Measurements from ENCODE around the gene FLVCR2.

Gene FLVCR2

GRCh38 chr14:75630695-75631452 is 52.5 kb downstream of the FLVCR2 start:
- Histone ChIP-seq H3K4me3 (replicated peaks; ENCODE audit: insufficient read depth, low read length) (no peak overlapping the region), H3K27me3 (ENCODE audit: insufficient read depth, poor library complexity, severe bottlenecking) (no peaks in the 10 kb centered on the region), H3K27ac (replicated peaks) (no peak overlapping the region)
- DNase-seq (ENCODE audit: low read depth in 1 of 2, low spot score in 1 of 2) = no peak
- TF ChIP-seq GABPA (IDR thresholded peaks at IDR 0.05; ENCODE audit: low read depth) = no peak
- TF ChIP-seq REST (IDR thresholded peaks at IDR 0.05; ENCODE audit: insufficient replicate concordance, low read depth) = no peak
- TF ChIP-seq POLR2AphosphoS5 (IDR thresholded peaks at IDR 0.05; ENCODE audit: low read depth) = no peak
- TF ChIP-seq SPI1 (IDR thresholded peaks at IDR 0.05; ENCODE audit: borderline replicate concordance, low read depth) = no peak
- TF ChIP-seq CTCF (IDR thresholded peaks at IDR 0.05; ENCODE audit: insufficient read depth, low read length) = no peak

GRCh38 chr14:75631453-75631831 is 53.0 kb downstream of the FLVCR2 start:
- DNase-seq (ENCODE audit: low read depth in 1 of 2, low spot score in 1 of 2) = no peak
- H3K27ac ChIP-seq (replicated peaks) = no peak overlapping the region
- TF ChIP-seq CTCF (IDR thresholded peaks at IDR 0.05; ENCODE audit: insufficient read depth, low read length) = no peak
- no peak for TF ChIP-seq REST (IDR thresholded peaks at IDR 0.05; ENCODE audit: insufficient replicate concordance, low read depth)
- no peak for TF ChIP-seq SPI1 (IDR thresholded peaks at IDR 0.05; ENCODE audit: borderline replicate concordance, low read depth)
- no peak for TF ChIP-seq POLR2AphosphoS5 (IDR thresholded peaks at IDR 0.05; ENCODE audit: low read depth)
- TF ChIP-seq GABPA (IDR thresholded peaks at IDR 0.05; ENCODE audit: low read depth) = no peak
- no peak overlapping the region for H3K4me3 ChIP-seq (replicated peaks; ENCODE audit: insufficient read depth, low read length)
- H3K27me3 ChIP-seq (ENCODE audit: insufficient read depth, poor library complexity, severe bottlenecking) = no peaks in the 10 kb centered on the region

GRCh38 chr14:75634848-75635247 is 56.4 kb downstream of the FLVCR2 start:
- Histone ChIP-seq H3K4me3 (replicated peaks; ENCODE audit: insufficient read depth, low read length) (no peak overlapping the region), H3K27ac (replicated peaks) (no peak overlapping the region), H3K27me3 (ENCODE audit: insufficient read depth, poor library complexity, severe bottlenecking) (no peaks in the 10 kb centered on the region)
- TF ChIP-seq SPI1 (IDR thresholded peaks at IDR 0.05; ENCODE audit: borderline replicate concordance, low read depth) = no peak
- DNase-seq (ENCODE audit: low read depth in 1 of 2, low spot score in 1 of 2) = no peak

GRCh38 chr14:75636100-75636692 is 57.8 kb downstream of the FLVCR2 start:
- DNase-seq (ENCODE audit: low read depth in 1 of 2, low spot score in 1 of 2) = no peak
- Histone ChIP-seq H3K27ac (replicated peaks) (no peak overlapping the region), H3K4me3 (replicated peaks; ENCODE audit: insufficient read depth, low read length) (no peak overlapping the region), H3K27me3 (ENCODE audit: insufficient read depth, poor library complexity, severe bottlenecking) (no peaks in the 10 kb centered on the region)
- no peak for TF ChIP-seq GABPA (IDR thresholded peaks at IDR 0.05; ENCODE audit: low read depth)
- no peak for TF ChIP-seq REST (IDR thresholded peaks at IDR 0.05; ENCODE audit: insufficient replicate concordance, low read depth)
- no peak for TF ChIP-seq CTCF (IDR thresholded peaks at IDR 0.05; ENCODE audit: insufficient read depth, low read length)
- no peak for TF ChIP-seq SPI1 (IDR thresholded peaks at IDR 0.05; ENCODE audit: borderline replicate concordance, low read depth)
- no peak for TF ChIP-seq POLR2AphosphoS5 (IDR thresholded peaks at IDR 0.05; ENCODE audit: low read depth)

Data from HL-60 (cell line).